Measurements from ENCODE around the gene GRK3.
"Not testable (repeated sequence)": the region's sequence is repeated elsewhere in the genome, so short reads cannot be mapped to it uniquely, and the experiment has no call there.

GRK3 gene

GRCh38 chr22:25572708-25573171, 8.3 kb downstream of the GRK3 start:
- no peak for DNase-seq (ENCODE audit: low read depth)

GRCh38 chr22:25573841-25574240, 9.4 kb downstream of the GRK3 start:
- no peak for DNase-seq (ENCODE audit: low read depth)

- DNase-seq (ENCODE audit: low read depth) = no peak
Observed at GRCh38 chr22:25574736-25575135, 10.3 kb downstream of the GRK3 start.

- DNase-seq (ENCODE audit: low read depth) = not testable (repeated sequence)
Observed at GRCh38 chr22:25575674-25576392, 11.4 kb downstream of the GRK3 start.

- not testable (repeated sequence) for DNase-seq (ENCODE audit: low read depth)
Observed at GRCh38 chr22:25581452-25581851, 17.0 kb downstream of the GRK3 start.

GRCh38 chr22:25582946-25583345, 18.5 kb downstream of the GRK3 start:
- no peak for DNase-seq (ENCODE audit: low read depth)

GRCh38 chr22:25584993-25585392, 20.5 kb downstream of the GRK3 start:
- DNase-seq (ENCODE audit: low read depth) = not testable (repeated sequence)

GRCh38 chr22:25589664-25590063, 25.2 kb downstream of the GRK3 start:
- not testable (repeated sequence) for DNase-seq (ENCODE audit: low read depth)

- DNase-seq (ENCODE audit: low read depth) = not testable (repeated sequence)
Observed at GRCh38 chr22:25593323-25593722, 28.8 kb downstream of the GRK3 start.

GRCh38 chr22:25598609-25599008, 34.1 kb downstream of the GRK3 start:
- DNase-seq (ENCODE audit: low read depth) = no peak

- DNase-seq (ENCODE audit: low read depth) = no peak
Observed at GRCh38 chr22:25602445-25602844, 38.0 kb downstream of the GRK3 start.

- no peak for DNase-seq (ENCODE audit: low read depth)
Observed at GRCh38 chr22:25602916-25603315, 38.4 kb downstream of the GRK3 start.

- not testable (repeated sequence) for DNase-seq (ENCODE audit: low read depth)
Observed at GRCh38 chr22:25605146-25605545, 40.7 kb downstream of the GRK3 start.

GRCh38 chr22:25605565-25605964, 41.1 kb downstream of the GRK3 start:
- DNase-seq (ENCODE audit: low read depth) = not testable (repeated sequence)

GRCh38 chr22:25611284-25611683, 46.8 kb downstream of the GRK3 start:
- not testable (repeated sequence) for DNase-seq (ENCODE audit: low read depth)

- not testable (repeated sequence) for DNase-seq (ENCODE audit: low read depth)
Observed at GRCh38 chr22:25613131-25613530, 48.7 kb downstream of the GRK3 start.

- not testable (repeated sequence) for DNase-seq (ENCODE audit: low read depth)
Observed at GRCh38 chr22:25613558-25613957, 49.1 kb downstream of the GRK3 start.

GRCh38 chr22:25614791-25615190, 50.3 kb downstream of the GRK3 start:
- DNase-seq (ENCODE audit: low read depth) = not testable (repeated sequence)

- DNase-seq (ENCODE audit: low read depth) = no peak
Observed at GRCh38 chr22:25621986-25622385, 57.5 kb downstream of the GRK3 start.

GRCh38 chr22:25623310-25623734, 58.8 kb downstream of the GRK3 start:
- no peak for DNase-seq (ENCODE audit: low read depth)

- DNase-seq (ENCODE audit: low read depth) = no peak
Observed at GRCh38 chr22:25623851-25624250, 59.4 kb downstream of the GRK3 start.

GRCh38 chr22:25624476-25624875, 60.0 kb downstream of the GRK3 start:
- DNase-seq (ENCODE audit: low read depth) = no peak

- DNase-seq (ENCODE audit: low read depth) = not testable (repeated sequence)
Observed at GRCh38 chr22:25625747-25626623, 61.5 kb downstream of the GRK3 start.

Measured in activated gamma-delta T cell treated with anti-CD3 and anti-CD28 coated beads, Interleukin-2, amount 50 U/mL, for 16 hours (primary cell).